ENCODE results near the gene ELF5. TPM values are rescaled to one million over a fixed set of nuclear protein-coding genes. Genes with fewer than 3 reads are reported as not detected.

Gene ELF5
- total and polyA plus RNA-seq, 2 of the 8 experiments (the other 6 are each of a cell fraction or from before 2014, with no cell fraction given) = not detected

DNA sequence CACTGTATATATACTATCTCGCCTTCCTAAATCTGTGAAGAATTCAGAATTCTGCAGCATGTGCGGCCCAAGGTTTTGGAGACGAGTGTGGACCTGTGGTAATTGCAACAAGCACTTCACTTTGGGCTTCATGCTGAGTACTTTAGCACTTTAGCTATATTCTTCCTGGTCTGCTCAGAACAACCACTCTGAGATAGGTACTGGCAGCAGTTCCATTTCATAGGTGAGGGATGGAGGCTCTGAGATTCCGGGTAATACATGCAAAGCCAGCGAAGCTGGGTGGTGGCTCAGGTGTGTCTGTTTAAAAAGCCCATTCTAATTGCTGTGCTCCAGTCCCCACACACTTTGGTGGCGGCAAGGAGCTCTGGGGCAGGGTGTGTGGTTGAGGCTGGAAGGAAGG, 6.4 kb downstream of the ELF5 start:
- CTCF ChIA-PET (ENCODE audit: partially characterized antibody) = interaction anchor here (0.6 kb wide), 1 partner anchor 296 kb away, joined by 4 read pairs; no protein-coding TSS in a partner anchor
- H2BK12ac ChIP-seq (ENCODE audit: low read depth, low read length) = no peak overlapping the region
- no peaks in the 10 kb centered on the region for H3K79me1 ChIP-seq (ENCODE audit: low read depth, low read length)
- no peaks in the 10 kb centered on the region for H3K36me3 ChIP-seq (ENCODE audit: control insufficient read depth in 2 of 4, insufficient read depth in 4 of 4, low read length in 3 of 4)
- no peaks in the 10 kb centered on the region for H3K4me1 ChIP-seq (replicated peaks in 1 of 4; ENCODE audit: control insufficient read depth in 3 of 4, insufficient read depth in 4 of 4, low read length in 3 of 4)
- H3K9me3 ChIP-seq (ENCODE audit: insufficient read depth in 2 of 2, low read depth in 1 of 2, low read length in 1 of 2) = no peaks in the 10 kb centered on the region
- no peak overlapping the region for H3K27ac ChIP-seq (ENCODE audit: low read depth, low read length)
- no peak overlapping the region for H2BK20ac ChIP-seq (ENCODE audit: low read length)
- POLR2A ChIA-PET (ENCODE audit: partially characterized antibody) = no interaction called here
- no peak overlapping the region for H4K5ac ChIP-seq (ENCODE audit: insufficient read length, low read depth, low read length)
- H4K8ac ChIP-seq (ENCODE audit: extremely low read depth, insufficient read depth, low read length) = no peak overlapping the region
- no peaks in the 10 kb centered on the region for H4K20me1 ChIP-seq (replicated peaks in 1 of 2; ENCODE audit: control insufficient read depth in 1 of 2, insufficient read depth in 2 of 2, low read length in 2 of 2)
- no peak overlapping the region for H2AK5ac ChIP-seq (ENCODE audit: low read depth, low read length)
- TF ChIP-seq SUZ12 (IDR thresholded peaks at IDR 0.05; ENCODE audit: low read length) (no peak), FOSL1 (IDR thresholded peaks at IDR 0.05; ENCODE audit: insufficient read depth, low read depth, low read length) (no peak), SP4 (IDR thresholded peaks at IDR 0.05; ENCODE audit: low read length) (no peak), ASH2L (IDR thresholded peaks at IDR 0.05; ENCODE audit: low read length) (no peak), RFX5 (IDR thresholded peaks at IDR 0.05; ENCODE audit: borderline replicate concordance, low read depth, low read length) (no peak), CBX8 (IDR thresholded peaks at IDR 0.05; ENCODE audit: borderline replicate concordance, low read depth, low read length) (no peak), SP1 (IDR thresholded peaks at IDR 0.05; ENCODE audit: low read depth, low read length) (no peak), POLR2AphosphoS5 (IDR thresholded peaks at IDR 0.05; ENCODE audit: low read depth, low read length) (no peak), CEBPB (IDR thresholded peaks at IDR 0.05; ENCODE audit: low read depth, low read length) (no peak), CHD1 (IDR thresholded peaks at IDR 0.05; ENCODE audit: low read depth, low read length) (no peak)
- 89% methylated on average over 6 of the region's 6 CpGs; no CpG with 5 or more reads in 1 of the 2 experiments for WGBS, 2 experiments (ENCODE audit: extremely low coverage in 1 of 2, insufficient coverage in 1 of 2, insufficient read length in 1 of 2, insufficient replicate concordance in 2 of 2, low coverage in 1 of 2, low lambda C conversion rate in 2 of 2, missing lambda C conversion rate in 1 of 2)
- no peak overlapping the region for H2BK15ac ChIP-seq (ENCODE audit: low read length)
- H3K23me2 ChIP-seq (ENCODE audit: low read depth, low read length) = no peaks in the 10 kb centered on the region
- H3K27me3 ChIP-seq (replicated peaks in 1 of 4; ENCODE audit: control insufficient read depth in 3 of 4, extremely low read depth in 1 of 4, insufficient read depth in 3 of 4, low read length in 3 of 4) = no peaks in the 10 kb centered on the region
- H3K56ac ChIP-seq (replicated peaks; ENCODE audit: insufficient read length, low read depth, low read length) = no peak overlapping the region
- no peak overlapping the region for H3K9ac ChIP-seq (replicated peaks in 1 of 4; ENCODE audit: extremely low read depth in 1 of 4, low read depth in 3 of 4, low read length in 3 of 4)
- no peaks in the 10 kb centered on the region for H3K79me2 ChIP-seq (ENCODE audit: control insufficient read depth in 1 of 2, insufficient read depth in 2 of 2, low read length in 2 of 2)
- no peak overlapping the region for H3K23ac ChIP-seq (ENCODE audit: insufficient read length)
- FAIRE-seq (no peak), DNase-seq (ENCODE audit: low read depth in 1 of 2, low spot score in 2 of 2) (no peak)
- H4K91ac ChIP-seq (replicated peaks; ENCODE audit: insufficient read length, low read length) = no peak overlapping the region
- no peak overlapping the region for H3K18ac ChIP-seq (ENCODE audit: extremely low read depth, low read length)
- H3K4me3 ChIP-seq (ENCODE audit: extremely low read depth in 1 of 4, insufficient read depth in 2 of 4, low read depth in 3 of 4, low read length in 4 of 4) = no peak overlapping the region
- H2BK5ac ChIP-seq (ENCODE audit: low read depth, low read length) = no peak overlapping the region
- no peak overlapping the region for H2AFZ ChIP-seq (ENCODE audit: low read length)
- no peak overlapping the region for H3K14ac ChIP-seq (ENCODE audit: insufficient read length)
- H3K4me2 ChIP-seq (ENCODE audit: insufficient read depth in 1 of 2, low read depth in 2 of 2, low read length in 2 of 2) = no peak overlapping the region
- no peak overlapping the region for H3K4ac ChIP-seq (replicated peaks; ENCODE audit: insufficient read length, low read depth, low read length)
- no peak overlapping the region for H2BK120ac ChIP-seq (replicated peaks; ENCODE audit: low read depth, low read length)

Measured in H1 (cell line).